A549 (cell line): ENCODE results near the gene IMMT. TPM values are rescaled to one million over a fixed set of nuclear protein-coding genes. Genes with fewer than 3 reads are reported as not detected.

ENCODE experiments used
- ATAC-seq, 2 experiments: fragments of 200-7000 bp in 1 of 2; fragments of >200 bp in 1 of 2; cut with Nextera tagmentation in 1 of 2; cut with Tn5 transposase in 1 of 2; 3 replicates each; pipeline versions ENCODE4 v1.8.0 to v1.9.1; 2018 to 2020; ENCODE audit warnings: mild to moderate bottlenecking in 1 of 2, moderate library complexity in 1 of 2
- CTCF ChIA-PET: fragments of 300-600 bp; sonication (Branson Sonifier 250); formaldehyde crosslinking; extraction: SDS; loops from one replicate; lab custom pipeline; 2021; ENCODE audit warnings: antibody characterized with exemption, inconsistent platforms; lab: Yijun Ruan, JAX
- POLR2A ChIA-PET: fragments of 350-600 bp; formaldehyde crosslinking; extraction: SDS; loops from one replicate; lab custom pipeline; 2021; ENCODE audit warnings: antibody characterized with exemption, inconsistent platforms; lab: Yijun Ruan, JAX
- DNase-seq, 2 experiments: peaks; one replicate each; pipeline versions ENCODE4 v3.0.0 to v3.0.0-alpha.2; 2011 to 2016; ENCODE audit warnings: low read depth in 1 of 2, low spot score in 1 of 2
- FAIRE-seq: peaks from 2 replicates; lab custom pipeline; 2011; peaks lifted over from hg19 to GRCh38; lab: Jason Lieb, UNC
- H3K27ac ChIP-seq, 2 experiments: fragments of >200 bp; sonication (Bioruptor Twin); formaldehyde crosslinking; 3 replicates each; pipeline ENCODE4 v1.5.1; 2016 to 2017
- H3K4me1 ChIP-seq: fragments of >200 bp; sonication (Bioruptor Twin); formaldehyde crosslinking; 3 replicates; pipeline ENCODE4 v1.6.1; 2016
- H3K4me2 ChIP-seq: fragments of >200 bp; sonication (Bioruptor Twin); formaldehyde crosslinking; 3 replicates; pipeline ENCODE4 v1.6.1; 2016
- H3K4me3 ChIP-seq: fragments of >200 bp; sonication (Bioruptor Twin); formaldehyde crosslinking; 3 replicates; pipeline ENCODE4 v1.5.1; 2016
- H3K9me3 ChIP-seq: fragments of >200 bp; sonication (Bioruptor Twin); formaldehyde crosslinking; 3 replicates; pipeline ENCODE4 v1.6.1; 2016
- BHLHE40 ChIP-seq: IDR thresholded peaks from 2 replicates; pipeline ENCODE4 v1.6.1; 2012; ENCODE audit warnings: low read depth, low read length, inconsistent platforms
- CHD4 ChIP-seq: fragments of 200-600 bp; sonication (generic); IDR thresholded peaks from 2 replicates; pipeline ENCODE4 v1.6.1; 2016; ENCODE audit warnings: antibody characterized with exemption, mild to moderate bottlenecking, borderline replicate concordance
- EP300 ChIP-seq, 2 experiments: fragments of >200 bp; sonication (Bioruptor Twin); formaldehyde crosslinking; IDR thresholded peaks; 2 replicates in 1 of 2; 3 replicates in 1 of 2; pipeline ENCODE4 v1.6.1; 2016 to 2017
- FOSL2 ChIP-seq, 2 experiments: fragments of 450-650 bp in 1 of 2; fragments of >200 bp in 1 of 2; sonication (Bioruptor Twin) in 1 of 2; formaldehyde crosslinking; IDR thresholded peaks; 2 replicates each; pipeline versions ENCODE4 v1.5.0 to v1.6.1; 2016 to 2020; ENCODE audit warnings: mild to moderate bottlenecking in 1 of 2, moderate library complexity in 1 of 2
- FOXS1 ChIP-seq: fragments of 250-450 bp; sonication (Bioruptor Pico); IDR thresholded peaks from 2 replicates; pipeline ENCODE4 v1.5.0; 2020; ENCODE audit warnings: mild to moderate bottlenecking, moderate library complexity
- HEYL ChIP-seq: fragments of 250-450 bp; sonication (Bioruptor Pico); IDR thresholded peaks from 2 replicates; pipeline ENCODE4 v1.8.0; 2021; ENCODE audit warnings: mild to moderate bottlenecking, moderate library complexity
- HOXA7 ChIP-seq: fragments of 250-450 bp; sonication (Bioruptor Pico); IDR thresholded peaks from 2 replicates; pipeline ENCODE4 v1.5.0; 2020; ENCODE audit warnings: mild to moderate bottlenecking, moderate library complexity
- JUNB ChIP-seq: fragments of >200 bp; sonication (Bioruptor Twin); formaldehyde crosslinking; IDR thresholded peaks from 2 replicates; pipeline ENCODE4 v1.6.1; 2016
- KDM1A ChIP-seq: fragments of 200-600 bp; sonication (generic); IDR thresholded peaks from 2 replicates; pipeline ENCODE4 v1.6.1; 2016; ENCODE audit warnings: low read depth, mild to moderate bottlenecking
- MAFK ChIP-seq: fragments of 450-650 bp; IDR thresholded peaks from 2 replicates; pipeline ENCODE4 v1.6.1; 2014; ENCODE audit not compliant: partially characterized antibody
- NPAS2 ChIP-seq: fragments of 250-450 bp; sonication (Bioruptor Pico); IDR thresholded peaks from 2 replicates; pipeline ENCODE4 v1.8.0; 2022; ENCODE audit warnings: mild to moderate bottlenecking, moderate library complexity, borderline replicate concordance
- NR3C1 ChIP-seq: fragments of >200 bp; sonication (Bioruptor Twin); formaldehyde crosslinking; IDR thresholded peaks from 3 replicates; pipeline ENCODE4 v1.6.1; 2017
- PHF8 ChIP-seq: fragments of 200-600 bp; sonication (generic); IDR thresholded peaks from 2 replicates; pipeline ENCODE4 v1.6.1; 2016; ENCODE audit warnings: low read depth, mild to moderate bottlenecking, antibody characterized with exemption, moderate library complexity, borderline replicate concordance
- POLR2A ChIP-seq: IDR thresholded peaks from 2 replicates; pipeline ENCODE4 v1.6.1; 2012; ENCODE audit warnings: mild to moderate bottlenecking, low read length
- POLR2AphosphoS2 ChIP-seq: conservative IDR thresholded peaks from 2 replicates; pipeline ENCODE4 v1.6.1; 2012; ENCODE audit warnings: low read length, improper control_type of control experiment, inconsistent platforms
- RAD21 ChIP-seq, 2 experiments: fragments of >200 bp in 1 of 2; sonication (Bioruptor Twin) in 1 of 2; formaldehyde crosslinking in 1 of 2; IDR thresholded peaks in 1 of 2; conservative IDR thresholded peaks in 1 of 2; 2 replicates in 1 of 2; 3 replicates in 1 of 2; pipeline ENCODE4 v1.6.1; 2012 to 2018; ENCODE audit warnings: inconsistent platforms in 1 of 2
- RARB ChIP-seq: fragments of 250-450 bp; sonication (Bioruptor Pico); IDR thresholded peaks from 2 replicates; pipeline ENCODE4 v1.8.0; 2021; ENCODE audit warnings: mild to moderate bottlenecking, moderate library complexity
- RNF2 ChIP-seq: fragments of 200-600 bp; sonication (generic); IDR thresholded peaks from 2 replicates; pipeline ENCODE4 v1.6.1; 2016; ENCODE audit warnings: low read depth, mild to moderate bottlenecking, antibody characterized with exemption, moderate library complexity, borderline replicate concordance
- SREBF2 ChIP-seq: fragments of 450-650 bp; IDR thresholded peaks from 2 replicates; pipeline ENCODE4 v1.6.1; 2014; ENCODE audit warnings: mild to moderate bottlenecking, moderate library complexity
- TP53 ChIP-seq: fragments of 250-450 bp; sonication (Bioruptor Pico); IDR thresholded peaks from 2 replicates; pipeline ENCODE4 v1.5.0; 2021; ENCODE audit warnings: mild to moderate bottlenecking, moderate library complexity
- ZC3H11A ChIP-seq: fragments of 450-650 bp; IDR thresholded peaks from 2 replicates; pipeline ENCODE4 v1.6.1; 2014; ENCODE audit warnings: antibody characterized with exemption, mild to moderate bottlenecking
- WGBS: methylation state at CpG from one replicate; pipeline ENCODE4 v1.1.6; 2017; ENCODE audit errors: missing lambda C conversion rate; 5-methylcytosine and 5-hydroxymethylcytosine counted together
- polyA plus RNA-seq, 4 experiments: library from polyadenylated mRNA; depleted of rRNA in 3 of 4; stranded (reverse); fragments of >200 nt; fragmentation: RNase III in 1 of 4; extraction: RNeasy Plus Mini Kit Qiagen cat#74134 plus additional on column Dnase treatment in 1 of 4; gene quantifications; 2 replicates in 3 of 4; 3 replicates in 1 of 4; pipeline ENCODE4 v1.2.3, GENCODE V29; 2011 to 2017
- TF ChIP-seq, protein P1 (sequence below): fragments of 250-450 bp; sonication (Bioruptor Pico); IDR thresholded peaks from 2 replicates; pipeline ENCODE4 v1.5.0; 2020; ENCODE audit warnings: low read depth, mild to moderate bottlenecking, moderate library complexity
- TF ChIP-seq, protein P2 (sequence below): IDR thresholded peaks from 2 replicates; pipeline ENCODE4 v1.6.1; 2012
- TF ChIP-seq, protein P3 (sequence below): fragments of 450-650 bp; IDR thresholded peaks from 2 replicates; pipeline ENCODE4 v1.6.1; 2014; ENCODE audit warnings: antibody characterized with exemption
- TF ChIP-seq, protein P4 (sequence below): IDR thresholded peaks from 2 replicates; pipeline ENCODE4 v1.6.1; 2012; ENCODE audit warnings: low read depth, borderline replicate concordance
- TF ChIP-seq, protein P5 (sequence below): fragments of >200 bp; sonication (Bioruptor Twin); formaldehyde crosslinking; IDR thresholded peaks from 2 replicates; pipeline ENCODE4 v1.6.1; 2016

Gene IMMT
- polyA plus RNA-seq, 2 of the 4 experiments (the other 2 are of a cell fraction), result 101 to 126 TPM

DNA sequence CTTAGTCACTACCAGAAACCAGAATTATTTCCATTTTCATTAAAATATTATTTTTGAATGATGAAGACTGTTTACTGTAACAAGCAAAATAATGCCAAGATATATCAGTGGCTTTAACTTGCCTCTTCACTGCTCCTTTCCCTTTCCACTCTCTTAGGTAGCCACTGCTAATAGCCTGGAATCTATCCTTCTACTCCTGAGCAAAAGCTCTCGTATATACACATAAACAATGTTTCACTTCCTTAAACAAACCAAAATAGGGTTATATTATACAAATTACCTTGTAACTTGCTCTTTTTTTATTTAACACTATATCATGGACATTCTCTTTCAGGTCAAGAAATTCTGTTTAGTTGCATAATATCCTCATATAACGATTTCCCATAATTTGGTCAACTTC, 20.8 kb downstream of the IMMT start:
- H3K4me3 ChIP-seq, result no peak overlapping the region
- WGBS, result 95% methylated on average over 2 of the region's 2 CpGs
- peak; percentile 18 for FAIRE-seq

DNA sequence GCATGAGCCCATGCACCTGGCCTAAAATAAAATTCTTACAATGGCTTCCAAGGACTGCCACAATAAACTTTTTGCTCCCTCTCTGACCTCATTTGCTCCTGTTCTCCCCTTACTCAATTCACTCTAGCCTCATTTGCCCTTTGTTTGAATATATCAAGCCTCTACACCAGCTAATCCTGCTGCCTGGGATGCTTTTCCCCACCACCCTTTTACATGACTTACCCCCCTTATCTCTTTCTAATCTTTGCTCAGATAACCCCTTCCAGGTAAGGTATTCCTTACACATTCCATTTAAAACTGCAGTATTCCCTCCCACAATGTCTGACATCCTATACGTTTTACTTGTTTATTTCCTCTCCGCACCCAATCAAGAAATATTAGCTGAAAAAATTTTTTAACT, 22.7 kb downstream of the IMMT start:
- H3K9me3 ChIP-seq, result no peaks in the 10 kb centered on the region
- ATAC-seq (no peak), FAIRE-seq (no peak)
- CTCF ChIA-PET, result interaction anchor here (1.6 kb wide), 1 partner anchor 11 kb away, joined by 5 read pairs; no protein-coding TSS in a partner anchor
- H3K4me1 ChIP-seq, result no peaks in the 10 kb centered on the region
- H3K27ac ChIP-seq, result no peak overlapping the region
- no peak overlapping the region for H3K4me2 ChIP-seq
- TF ChIP-seq FOSL2 (IDR thresholded peaks at IDR 0.05), result no peak
- no peak for TF ChIP-seq FOSL2 (CRISPR knock-in tag; IDR thresholded peaks at IDR 0.05)
- TF ChIP-seq PHF8, result no peak
- TF ChIP-seq KDM1A, result no peak
- TF ChIP-seq JUNB, result no peak
- no peak for TF ChIP-seq HOXA7 (CRISPR knock-in tag)
- no peak for TF ChIP-seq EP300 (IDR thresholded peaks at IDR 0.05)
- no peak for TF ChIP-seq ZC3H11A
- TF ChIP-seq, all 56 proteins: peak for 0
- no peak for DNase-seq
- WGBS, result 87% methylated on average over 2 of the region's 2 CpGs
- H3K4me3 ChIP-seq, result no peak overlapping the region
- POLR2A ChIA-PET, result no interaction called here

More for the DNA sequence above, 20.8 kb downstream of the IMMT start:
- TF ChIP-seq, protein P1, sequence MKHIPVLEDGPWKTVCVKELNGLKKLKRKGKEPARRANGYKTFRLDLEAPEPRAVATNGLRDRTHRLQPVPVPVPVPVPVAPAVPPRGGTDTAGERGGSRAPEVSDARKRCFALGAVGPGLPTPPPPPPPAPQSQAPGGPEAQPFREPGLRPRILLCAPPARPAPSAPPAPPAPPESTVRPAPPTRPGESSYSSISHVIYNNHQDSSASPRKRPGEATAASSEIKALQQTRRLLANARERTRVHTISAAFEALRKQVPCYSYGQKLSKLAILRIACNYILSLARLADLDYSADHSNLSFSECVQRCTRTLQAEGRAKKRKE (CRISPR knock-in tag), result no peak
- no peak for TF ChIP-seq RNF2
- no peak for TF ChIP-seq NPAS2 (CRISPR knock-in tag)
- TF ChIP-seq NR3C1, result no peak
- TF ChIP-seq POLR2A, result no peak
- no peak for TF ChIP-seq TP53 (CRISPR knock-in tag)
- no peak for TF ChIP-seq MAFK
- TF ChIP-seq, protein P2, sequence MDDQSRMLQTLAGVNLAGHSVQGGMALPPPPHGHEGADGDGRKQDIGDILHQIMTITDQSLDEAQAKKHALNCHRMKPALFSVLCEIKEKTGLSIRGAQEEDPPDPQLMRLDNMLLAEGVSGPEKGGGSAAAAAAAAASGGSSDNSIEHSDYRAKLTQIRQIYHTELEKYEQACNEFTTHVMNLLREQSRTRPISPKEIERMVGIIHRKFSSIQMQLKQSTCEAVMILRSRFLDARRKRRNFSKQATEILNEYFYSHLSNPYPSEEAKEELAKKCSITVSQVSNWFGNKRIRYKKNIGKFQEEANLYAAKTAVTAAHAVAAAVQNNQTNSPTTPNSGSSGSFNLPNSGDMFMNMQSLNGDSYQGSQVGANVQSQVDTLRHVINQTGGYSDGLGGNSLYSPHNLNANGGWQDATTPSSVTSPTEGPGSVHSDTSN, result no peak
- TF ChIP-seq POLR2AphosphoS2, result no peak
- TF ChIP-seq CHD4, result no peak
- TF ChIP-seq, protein P3, sequence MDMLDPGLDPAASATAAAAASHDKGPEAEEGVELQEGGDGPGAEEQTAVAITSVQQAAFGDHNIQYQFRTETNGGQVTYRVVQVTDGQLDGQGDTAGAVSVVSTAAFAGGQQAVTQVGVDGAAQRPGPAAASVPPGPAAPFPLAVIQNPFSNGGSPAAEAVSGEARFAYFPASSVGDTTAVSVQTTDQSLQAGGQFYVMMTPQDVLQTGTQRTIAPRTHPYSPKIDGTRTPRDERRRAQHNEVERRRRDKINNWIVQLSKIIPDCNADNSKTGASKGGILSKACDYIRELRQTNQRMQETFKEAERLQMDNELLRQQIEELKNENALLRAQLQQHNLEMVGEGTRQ, result no peak
- TF ChIP-seq KDM1A, result no peak
- TF ChIP-seq RARB (CRISPR knock-in tag), result no peak
- TF ChIP-seq FOXS1 (CRISPR knock-in tag), result no peak
- Histone ChIP-seq H3K4me2 (no peak overlapping the region), H3K27ac (no peak overlapping the region), H3K9me3 (no peaks in the 10 kb centered on the region), H3K4me1 (no peaks in the 10 kb centered on the region)
- DNase-seq (no peak), ATAC-seq (no peak)
- POLR2A ChIA-PET, result no interaction called here
- CTCF ChIA-PET, result no interaction called here

DNA sequence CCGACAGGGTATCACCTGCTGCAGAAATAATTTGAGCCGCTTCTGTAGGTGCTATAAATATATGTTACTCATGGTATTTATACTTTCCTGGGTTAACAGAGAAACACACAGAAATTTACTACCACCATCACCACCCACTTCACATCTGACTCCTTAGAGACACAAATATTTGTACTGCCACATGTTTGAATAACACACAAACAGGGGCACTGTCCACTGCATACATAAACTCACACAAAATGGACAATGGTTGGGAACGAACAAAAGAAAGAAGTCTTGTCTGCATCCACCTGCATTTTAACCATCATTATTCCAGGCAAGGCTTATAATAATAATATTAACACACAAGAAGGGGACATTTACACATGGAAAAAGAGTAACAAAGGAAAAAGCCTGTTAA, 24.0 kb downstream of the IMMT start:
- TF ChIP-seq, protein P4, sequence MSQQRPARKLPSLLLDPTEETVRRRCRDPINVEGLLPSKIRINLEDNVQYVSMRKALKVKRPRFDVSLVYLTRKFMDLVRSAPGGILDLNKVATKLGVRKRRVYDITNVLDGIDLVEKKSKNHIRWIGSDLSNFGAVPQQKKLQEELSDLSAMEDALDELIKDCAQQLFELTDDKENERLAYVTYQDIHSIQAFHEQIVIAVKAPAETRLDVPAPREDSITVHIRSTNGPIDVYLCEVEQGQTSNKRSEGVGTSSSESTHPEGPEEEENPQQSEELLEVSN, result no peak
- no peak for TF ChIP-seq HEYL
- TF ChIP-seq BHLHE40, result no peak
- no peak for TF ChIP-seq RAD21 (conservative IDR thresholded peaks at IDR 0.05 in 1 of 2, IDR thresholded peaks at IDR 0.05 in 1 of 2)
- TF ChIP-seq, protein P3, result no peak
- TF ChIP-seq POLR2A, result no peak
- no peak for TF ChIP-seq SREBF2
- TF ChIP-seq KDM1A, result no peak
- no peak for TF ChIP-seq ZC3H11A
- TF ChIP-seq, protein P5, sequence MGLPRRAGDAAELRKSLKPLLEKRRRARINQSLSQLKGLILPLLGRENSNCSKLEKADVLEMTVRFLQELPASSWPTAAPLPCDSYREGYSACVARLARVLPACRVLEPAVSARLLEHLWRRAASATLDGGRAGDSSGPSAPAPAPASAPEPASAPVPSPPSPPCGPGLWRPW, result no peak
- TF ChIP-seq, all 56 proteins: peak for 0
- Histone ChIP-seq H3K27ac (no peak overlapping the region), H3K4me2 (no peak overlapping the region), H3K9me3 (no peaks in the 10 kb centered on the region), H3K4me1 (no peaks in the 10 kb centered on the region), H3K4me3 (no peak overlapping the region)
- ChIA-PET POLR2A (no interaction called here), CTCF (no interaction called here)
- FAIRE-seq, result no peak
- 85% methylated on average over 3 of the region's 3 CpGs for WGBS
- no peak for DNase-seq
- ATAC-seq, result no peak
